Activated T-cell treated with anti-CD3 and anti-CD28 coated beads for 4 hours (primary cell): ENCODE results near the gene RBMS1.
"Not testable (repeated sequence)": the region's sequence is repeated elsewhere in the genome, so short reads cannot be mapped to it uniquely, and the experiment has no call there.

ENCODE experiments used
- DNase-seq: peaks from one replicate; pipeline ENCODE4 v3.0.0-alpha.2; 2020

The RBMS1 gene

DNA sequence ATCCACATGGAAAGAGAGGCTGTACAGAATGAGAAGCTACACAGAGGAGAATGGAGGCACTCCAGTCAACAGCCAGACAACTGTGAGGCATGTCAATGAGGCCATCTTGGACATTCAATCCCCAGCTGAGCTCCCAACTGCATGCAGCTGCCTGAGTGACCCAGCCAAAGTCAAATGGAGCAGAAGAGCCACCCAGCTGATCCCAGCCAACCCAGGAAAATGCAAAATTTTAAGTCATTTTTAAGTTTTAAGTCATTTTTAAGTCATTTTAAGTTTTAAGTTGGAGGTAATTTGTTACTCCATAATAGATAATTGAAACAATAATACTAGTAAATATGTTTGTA is 63.6 kb downstream of the RBMS1 start:
- no peak for DNase-seq

GRCh38 chr2:160429248-160430000 is 64.2 kb downstream of the RBMS1 start:
- no peak for DNase-seq

DNA sequence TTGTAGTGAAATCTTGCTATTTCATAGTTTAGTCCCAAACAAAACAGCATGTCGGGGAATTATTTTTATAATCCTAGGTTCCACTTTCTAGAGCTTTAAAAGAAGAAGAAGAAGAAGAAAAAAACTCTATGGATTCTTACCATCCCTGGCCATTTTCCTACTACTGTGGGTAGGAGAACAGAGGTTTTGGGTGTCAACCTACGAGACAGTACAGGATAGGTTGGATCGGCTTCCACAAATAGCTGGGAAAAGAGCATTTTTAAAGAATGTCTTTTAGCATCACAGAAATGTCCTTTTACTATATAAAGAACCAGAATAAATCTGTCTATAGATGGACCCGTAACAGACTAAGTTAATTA is 65.2 kb downstream of the RBMS1 start:
- DNase-seq = no peak

DNA sequence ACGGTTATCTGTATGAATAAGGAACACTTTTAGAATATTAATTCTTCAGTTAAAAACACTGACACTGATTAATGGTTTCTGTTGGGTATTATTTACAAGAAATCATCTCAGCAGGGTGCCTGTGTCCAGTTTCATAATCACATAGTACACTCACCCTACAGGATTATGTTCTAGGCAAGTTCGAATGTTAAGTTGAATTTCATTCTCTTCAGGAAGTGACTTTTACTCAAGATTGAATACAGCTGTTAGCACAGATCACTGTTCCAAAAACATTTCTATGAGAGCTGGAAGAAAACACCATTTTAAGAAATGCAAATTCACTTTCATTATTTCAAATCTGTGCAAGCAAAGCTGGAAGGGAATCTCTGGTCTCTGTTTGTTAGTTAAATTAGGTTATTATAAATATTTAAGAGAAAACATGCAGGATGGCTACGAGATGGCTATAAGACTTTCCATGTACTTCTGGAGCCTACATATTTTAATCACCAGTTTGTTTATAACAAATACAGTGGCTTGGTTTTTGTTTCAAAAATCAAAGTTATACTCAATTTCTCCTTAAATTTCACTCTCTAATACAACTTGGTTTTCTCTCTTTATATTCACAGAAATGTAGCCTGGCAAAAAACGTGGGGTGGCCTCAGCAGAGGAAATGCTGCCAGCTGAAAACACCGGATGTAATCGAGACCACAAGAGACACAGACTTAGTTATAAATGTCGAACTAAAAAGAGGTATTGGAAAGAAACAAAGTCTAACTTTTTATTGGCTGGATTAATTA is 65.8 kb downstream of the RBMS1 start:
- peak; percentile 31 for DNase-seq

GRCh38 chr2:160426604-160427003 is 67.0 kb downstream of the RBMS1 start:
- no peak for DNase-seq

GRCh38 chr2:160425434-160426151 is 68.0 kb downstream of the RBMS1 start:
- no peak for DNase-seq

DNA sequence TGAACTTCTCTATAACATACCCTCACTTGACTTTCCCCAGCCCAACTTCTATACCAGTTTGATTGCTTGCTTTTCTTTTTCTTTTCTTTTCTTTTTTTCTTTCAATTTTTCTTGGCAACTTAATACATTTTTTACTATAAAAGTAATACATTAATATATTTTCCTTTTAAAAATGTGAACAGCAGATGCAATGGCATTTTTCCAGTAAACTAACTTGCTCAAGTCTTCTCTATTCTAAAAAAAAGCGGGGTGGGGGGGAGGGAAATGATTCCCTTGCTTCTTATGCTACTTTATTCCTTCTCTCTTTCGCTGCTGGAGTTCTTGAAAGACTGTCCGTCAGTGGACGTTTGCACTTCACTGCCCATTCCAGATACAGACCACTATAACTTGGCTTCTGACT is 70.5 kb downstream of the RBMS1 start:
- no peak for DNase-seq

GRCh38 chr2:160421646-160422501 is 71.7 kb downstream of the RBMS1 start:
- not testable (repeated sequence) for DNase-seq

- no peak for DNase-seq
These were observed 72.9 kb downstream of the RBMS1 start for GRCh38 chr2:160420711-160421110.

DNA sequence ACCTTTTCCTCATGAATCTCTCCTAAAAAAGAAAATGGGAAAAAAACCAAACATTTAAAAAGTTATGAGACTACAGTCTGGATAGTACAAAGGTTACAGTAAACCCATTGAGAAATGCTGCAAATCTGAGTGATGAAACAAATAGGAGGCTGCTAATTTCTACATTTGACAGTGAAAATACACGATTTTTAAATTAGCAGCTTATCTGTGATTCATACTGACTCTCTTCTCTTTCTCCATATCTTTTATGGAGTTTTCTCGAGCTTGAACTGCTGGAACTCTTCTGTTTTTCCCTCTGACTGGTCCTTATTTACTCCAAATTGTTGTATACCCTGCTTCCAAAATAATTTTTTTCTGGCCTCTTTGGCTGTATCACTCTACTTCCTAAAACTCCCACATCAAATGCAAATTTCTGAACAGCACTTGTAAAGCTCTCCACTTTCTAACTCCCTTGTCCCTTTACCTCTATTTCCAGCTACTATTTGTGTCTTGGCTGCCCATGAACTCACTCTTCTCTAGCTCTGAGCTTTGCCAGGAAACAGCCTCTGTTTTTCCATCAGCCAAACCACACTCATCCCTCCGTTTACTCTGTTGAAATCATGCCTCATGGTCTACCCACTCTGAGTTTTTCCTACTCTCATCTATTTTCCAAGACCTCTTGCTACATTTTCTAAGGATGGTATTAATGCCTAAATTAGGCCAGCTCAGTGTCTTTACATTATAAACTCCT is 73.7 kb downstream of the RBMS1 start:
- DNase-seq = no peak

- DNase-seq = no peak
These were observed 74.8 kb downstream of the RBMS1 start for GRCh38 chr2:160418853-160419252.

DNA sequence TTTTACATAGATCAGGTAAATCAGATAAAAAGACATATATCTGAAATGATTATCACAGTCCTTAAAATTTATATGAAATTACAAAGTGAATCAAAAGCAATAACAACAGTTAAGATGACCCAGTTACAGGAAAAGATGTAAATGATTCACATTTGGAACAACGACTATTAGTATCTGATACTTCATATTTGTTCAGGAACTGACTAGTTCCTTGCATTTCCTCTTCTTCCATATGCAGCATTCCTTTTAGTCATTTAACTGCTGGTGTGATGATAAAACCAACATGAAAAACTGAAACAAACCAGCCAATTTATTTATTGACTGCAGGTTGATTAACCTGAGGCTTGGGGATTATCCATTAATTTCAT is 75.2 kb downstream of the RBMS1 start:
- DNase-seq = no peak

GRCh38 chr2:160417745-160418397 is 75.7 kb downstream of the RBMS1 start:
- DNase-seq = no peak

GRCh38 chr2:160415991-160416390 is 77.6 kb downstream of the RBMS1 start:
- no peak for DNase-seq

DNA sequence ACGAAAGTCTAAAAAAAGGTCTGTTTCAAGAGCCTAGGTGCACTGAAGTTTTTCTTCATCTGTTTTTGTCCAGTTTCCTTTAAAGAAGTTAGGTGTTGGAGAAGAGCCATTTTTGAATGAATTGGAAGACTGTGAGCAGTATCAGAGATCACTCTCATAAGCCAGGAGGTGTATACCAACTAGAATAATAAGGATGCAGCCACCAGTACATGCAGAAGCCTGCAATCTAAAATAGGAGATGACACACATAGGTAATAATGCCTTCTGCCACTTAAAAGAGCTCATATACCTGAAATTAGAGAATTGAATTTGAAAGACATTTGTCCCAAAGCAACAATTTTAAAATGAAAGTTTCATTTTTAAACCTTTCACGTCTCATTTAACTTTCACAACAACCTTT is 81.7 kb downstream of the RBMS1 start:
- DNase-seq = no peak

DNA sequence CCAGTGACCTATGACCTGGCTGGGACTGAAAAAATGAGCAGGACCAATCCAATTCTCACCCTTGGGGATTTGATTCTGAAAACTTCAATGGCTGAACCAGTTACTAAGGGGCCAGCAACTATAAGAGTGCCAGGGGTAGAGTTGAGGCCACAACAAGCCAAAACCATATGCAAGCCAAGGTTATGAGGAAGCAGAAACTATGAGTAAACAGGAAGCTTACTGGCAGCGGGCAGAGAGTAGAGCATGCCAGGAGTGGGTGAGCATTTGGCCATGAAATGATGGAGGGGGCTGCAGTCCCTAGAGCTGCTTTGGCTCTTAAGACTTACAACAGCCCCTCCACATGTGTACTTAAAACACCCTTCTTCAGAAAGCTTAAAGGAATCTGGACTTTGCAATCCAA is 82.4 kb downstream of the RBMS1 start:
- DNase-seq = no peak

DNA sequence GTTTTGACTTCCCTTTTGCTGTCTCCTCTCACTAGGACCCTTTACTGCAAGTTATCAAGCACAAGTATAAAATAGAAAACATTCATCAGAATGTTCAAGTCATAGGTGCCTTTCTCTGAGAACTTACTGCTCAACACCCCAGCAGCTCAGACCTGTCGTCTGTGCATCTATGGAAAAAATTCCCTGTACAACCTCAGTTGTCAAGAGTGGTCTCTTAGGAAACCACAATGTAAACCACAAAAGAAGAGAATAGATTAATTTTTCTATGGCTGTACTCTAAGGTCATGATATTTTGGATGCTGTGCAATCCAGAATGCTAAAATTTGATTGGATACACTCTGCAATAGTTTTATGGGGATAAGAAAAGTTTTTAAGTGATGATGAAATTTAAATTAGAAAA is 84.1 kb downstream of the RBMS1 start:
- DNase-seq = no peak

- no peak for DNase-seq
These were observed 84.7 kb downstream of the RBMS1 start for GRCh38 chr2:160408959-160409291.

DNA sequence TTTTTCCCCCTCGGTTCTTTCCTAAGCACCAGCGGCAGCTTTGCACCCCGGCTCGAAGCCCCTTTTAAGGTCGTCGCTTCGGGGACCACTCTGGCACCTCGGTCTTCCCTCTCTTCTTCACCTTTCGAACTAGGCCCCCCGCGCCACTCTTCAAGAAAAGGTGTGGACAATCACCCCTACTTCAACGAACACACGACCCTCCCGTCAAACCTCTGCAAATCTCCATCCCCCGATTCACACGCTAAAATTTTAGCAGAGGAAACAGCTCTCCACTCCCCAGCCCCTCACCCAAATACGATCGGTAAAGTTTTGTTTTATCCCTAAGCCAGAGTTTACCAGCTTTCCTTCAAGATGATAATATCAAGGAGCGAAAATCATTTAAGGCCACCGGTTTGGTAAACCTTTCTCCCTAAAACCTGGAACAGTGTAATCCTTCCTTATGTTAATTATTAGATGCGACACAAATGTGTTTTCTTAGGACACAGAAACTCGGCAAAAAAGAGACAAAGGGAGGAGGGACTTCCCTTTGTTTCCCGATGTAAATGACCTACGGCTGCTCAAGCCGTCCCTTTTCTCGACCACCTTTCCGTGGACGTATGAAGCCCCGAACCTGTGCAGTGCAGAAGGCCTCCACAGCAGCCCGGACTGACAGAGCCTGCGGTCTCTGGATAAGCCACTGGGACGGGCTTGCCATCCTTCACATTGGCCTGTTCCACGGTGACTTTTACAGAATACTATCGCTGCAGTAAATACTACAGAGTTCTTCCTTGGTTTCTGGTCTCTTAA is 85.2 kb downstream of the RBMS1 start:
- DNase-seq = no peak

GRCh38 chr2:160407393-160408172 is 86.0 kb downstream of the RBMS1 start:
- DNase-seq = peak; percentile 40
